NCI-H446 treated with DMSO at 0.1 percent for 48 hours (cell line): ENCODE results near the gene CHCHD6.

Source experiments
- DNase-seq: peaks from one replicate; lab custom pipeline; 2025; lab: John Stamatoyannopoulos, UW

The CHCHD6 gene

DNA sequence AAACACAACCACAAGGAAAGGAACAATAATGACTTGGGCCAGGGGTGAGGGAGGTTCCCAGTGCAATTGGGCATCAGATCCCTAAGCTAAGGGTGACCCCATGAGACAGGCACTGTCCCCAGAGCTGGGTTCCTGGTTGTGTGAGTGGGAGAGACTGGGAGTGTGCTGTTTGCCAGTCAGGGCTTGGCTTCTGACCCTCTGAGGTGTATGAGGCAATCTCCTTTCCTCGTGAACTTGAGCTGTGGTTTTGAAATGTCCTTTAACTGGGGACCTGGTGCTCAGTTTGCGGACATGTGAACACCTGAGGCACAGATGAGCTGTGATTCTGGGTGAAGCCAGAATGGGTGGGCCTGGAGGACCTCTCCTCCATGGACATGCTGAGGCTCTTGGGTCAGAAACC lies 220.4 kb downstream of the CHCHD6 start:
- DNase-seq, result no peak

GRCh38 chr3:126925411-126926171 lies 221.6 kb downstream of the CHCHD6 start:
- no peak for DNase-seq

GRCh38 chr3:126926684-126927400 lies 222.8 kb downstream of the CHCHD6 start:
- DNase-seq, result no peak

DNA sequence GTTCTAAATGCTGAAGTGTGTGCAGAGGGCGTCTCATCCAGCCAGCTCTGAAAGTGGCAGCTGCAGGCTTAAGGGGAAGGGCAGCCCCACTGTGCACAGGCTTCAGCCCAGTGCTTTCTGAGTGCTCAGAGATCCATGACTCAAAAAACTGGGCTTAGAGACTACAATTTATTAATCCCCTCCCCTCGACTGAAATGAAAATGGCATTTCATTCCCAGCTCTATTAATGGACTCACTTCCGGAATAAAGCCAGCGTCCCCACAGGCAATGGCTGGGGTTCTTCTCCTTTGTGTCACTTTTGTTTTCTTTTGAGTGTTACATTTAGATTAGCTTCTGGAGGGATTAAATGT lies 223.3 kb downstream of the CHCHD6 start:
- no peak for DNase-seq

- no peak for DNase-seq
Measured at GRCh38 chr3:126927846-126928245, 223.8 kb downstream of the CHCHD6 start.

GRCh38 chr3:126928921-126929474 lies 225.0 kb downstream of the CHCHD6 start:
- no peak for DNase-seq

GRCh38 chr3:126930936-126931600 lies 227.0 kb downstream of the CHCHD6 start:
- no peak for DNase-seq

DNA sequence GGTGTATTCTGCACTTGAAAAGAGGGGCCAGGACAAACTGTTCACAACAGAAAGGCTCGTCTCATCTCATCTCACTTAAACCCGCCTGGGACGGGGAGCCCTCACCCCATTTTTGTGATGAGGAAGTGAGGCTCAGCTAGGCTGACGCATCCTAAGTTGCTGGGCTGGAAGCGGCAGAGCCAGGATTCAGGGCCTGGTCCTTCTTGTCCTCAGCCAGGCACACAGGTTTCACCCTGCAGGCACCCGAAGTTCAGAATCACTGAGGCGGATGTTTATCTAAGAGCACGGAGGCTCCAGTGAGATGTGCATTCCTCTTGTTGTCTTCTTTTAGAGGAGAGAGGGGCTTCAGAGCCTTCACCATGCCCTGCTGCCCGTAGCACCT lies 227.8 kb downstream of the CHCHD6 start:
- no peak for DNase-seq

- DNase-seq, result no peak
Measured at GRCh38 chr3:126932188-126932931, 228.3 kb downstream of the CHCHD6 start.

DNA sequence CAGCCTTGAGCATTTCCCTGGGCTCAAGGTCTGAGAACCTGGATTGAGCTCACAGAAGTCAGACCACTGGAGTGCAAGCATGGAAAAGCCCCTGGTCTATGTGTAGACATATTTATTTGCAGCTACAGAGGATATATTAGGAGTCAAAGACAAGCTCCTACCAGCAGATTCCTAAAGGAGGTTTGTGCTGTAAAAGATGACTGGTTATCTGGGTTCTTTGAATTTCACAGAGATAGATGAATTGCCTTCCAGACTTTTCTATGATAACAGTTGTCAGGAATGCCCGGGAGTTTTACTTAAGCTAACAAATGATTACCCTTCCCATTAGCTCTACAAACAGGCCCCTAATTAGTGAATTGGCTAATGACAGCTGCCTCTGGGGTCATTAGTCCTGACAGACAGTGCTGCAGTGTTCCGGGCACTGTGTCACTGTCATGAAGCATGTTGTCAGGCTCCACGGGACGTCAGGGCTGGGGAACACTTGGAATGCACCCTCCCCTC lies 230.0 kb downstream of the CHCHD6 start:
- no peak for DNase-seq

GRCh38 chr3:126934991-126935390 lies 231.0 kb downstream of the CHCHD6 start:
- DNase-seq, result no peak

DNA sequence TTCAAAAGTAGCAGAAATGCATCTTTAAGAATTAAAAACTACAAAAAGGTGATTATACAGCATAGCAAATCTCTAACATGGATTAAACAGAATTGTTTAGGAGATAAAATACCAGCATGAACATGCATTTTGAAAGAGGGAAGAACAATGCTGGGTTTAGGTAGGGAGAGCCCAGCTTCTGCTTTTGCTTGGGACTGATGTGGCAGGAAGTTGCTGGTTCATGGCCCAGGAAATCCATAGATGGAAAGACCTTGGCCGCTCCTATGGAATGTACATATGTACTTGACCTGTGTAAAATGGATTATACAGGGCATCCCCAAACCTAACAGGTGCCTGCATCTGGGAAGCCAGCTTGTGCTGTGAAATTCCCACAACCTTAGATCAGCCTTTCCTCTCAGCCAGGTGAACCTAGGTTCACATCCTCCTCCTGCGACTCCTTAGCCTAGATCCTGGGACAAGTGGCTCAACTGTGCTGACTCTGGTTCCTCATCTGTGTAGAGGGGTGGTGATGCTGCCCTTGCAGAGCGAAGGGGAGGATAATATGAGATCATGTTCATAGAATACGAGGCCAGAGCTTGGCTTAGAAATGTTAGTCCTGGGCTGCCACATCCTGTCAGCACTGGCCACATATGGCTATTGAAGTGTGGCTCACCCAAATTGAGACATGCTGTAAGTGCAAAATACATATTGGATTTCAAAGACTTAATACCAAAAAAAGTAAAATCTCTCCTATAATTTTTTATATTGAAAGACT lies 231.9 kb downstream of the CHCHD6 start:
- no peak for DNase-seq

- peak; percentile 83 for DNase-seq
Measured at GRCh38 chr3:126936853-126937425, 232.9 kb downstream of the CHCHD6 start.

- DNase-seq, result no peak
Measured at GRCh38 chr3:126937533-126937932, 233.5 kb downstream of the CHCHD6 start.

- peak; percentile 50 for DNase-seq
Measured at GRCh38 chr3:126937973-126938372, 233.9 kb downstream of the CHCHD6 start.

DNA sequence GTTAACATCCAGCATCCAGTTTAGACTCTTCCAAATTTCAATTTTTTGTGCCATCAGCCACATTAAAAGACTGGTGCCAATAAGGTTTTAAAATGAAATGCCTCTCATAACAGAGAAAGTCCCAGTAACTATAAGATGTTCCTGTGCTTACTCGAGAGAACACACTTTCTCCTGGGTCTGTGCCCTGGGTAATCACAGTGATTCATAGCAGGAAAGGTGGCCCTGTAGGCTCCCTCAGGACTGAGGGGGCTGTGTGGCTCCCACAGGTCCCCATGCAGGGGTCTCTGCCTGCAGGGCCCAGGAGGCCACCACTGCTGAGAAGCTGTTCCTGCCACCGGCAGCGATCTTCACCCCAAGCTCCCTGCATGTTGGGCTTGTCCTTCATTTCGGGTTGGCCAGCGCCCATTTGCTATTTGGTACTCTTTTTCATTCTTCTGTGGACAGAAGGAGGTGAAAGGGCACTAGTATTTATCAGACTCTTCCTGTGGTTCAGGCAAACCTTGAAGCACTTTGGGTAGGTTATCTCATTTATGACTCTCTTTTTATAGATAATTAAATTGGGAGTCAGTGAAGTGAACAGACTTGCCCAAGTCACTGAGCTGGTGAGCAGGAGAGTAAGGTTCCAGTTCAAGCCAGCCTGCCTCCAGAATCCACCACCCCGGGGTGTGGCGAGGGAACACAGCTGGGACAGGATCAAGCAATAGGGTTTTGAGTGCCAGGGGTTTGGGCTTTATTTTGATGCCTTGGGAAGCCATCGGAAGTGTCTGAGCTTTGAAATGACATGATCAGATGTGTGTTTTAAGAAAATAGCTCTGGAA lies 234.7 kb downstream of the CHCHD6 start:
- DNase-seq, result no peak

DNA sequence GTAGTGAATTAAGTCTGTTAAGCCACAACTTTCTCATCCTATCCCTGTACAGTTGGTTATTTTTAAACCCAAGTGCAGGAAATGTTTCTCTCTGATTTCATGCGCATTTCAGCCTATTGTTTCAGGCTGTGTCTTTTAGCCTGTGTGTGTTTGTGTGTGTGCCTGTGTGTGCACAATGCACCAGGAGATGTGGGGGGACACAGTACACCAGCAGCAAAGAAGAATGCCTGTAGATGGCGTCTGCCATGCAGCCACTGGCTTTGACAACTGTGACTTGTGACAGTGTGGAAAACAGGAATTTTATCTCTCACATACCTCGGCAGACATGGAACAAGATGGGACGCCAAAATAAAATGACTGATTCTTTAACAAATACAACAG lies 235.3 kb downstream of the CHCHD6 start:
- no peak for DNase-seq

- DNase-seq, result no peak
Measured at GRCh38 chr3:126939733-126940132, 235.7 kb downstream of the CHCHD6 start.

GRCh38 chr3:126941721-126942270 lies 237.8 kb downstream of the CHCHD6 start:
- no peak for DNase-seq
